Panc1 (cell line): ENCODE results near the gene GPRC5C.
"Not testable (repeated sequence)": the region's sequence is repeated elsewhere in the genome, so short reads cannot be mapped to it uniquely, and the experiment has no call there.

Experiments used
- CTCF ChIP-seq: fragments of 450-650 bp; IDR thresholded peaks from 2 replicates; pipeline ENCODE4 v1.5.1; 2017; ENCODE audit warnings: mild to moderate bottlenecking
- POLR2AphosphoS5 ChIP-seq: IDR thresholded peaks from 2 replicates; pipeline ENCODE4 v1.6.1; 2012; ENCODE audit warnings: mild to moderate bottlenecking, low read depth, low read length, moderate library complexity
- REST ChIP-seq, 2 experiments: IDR thresholded peaks; 2 replicates each; pipeline ENCODE4 v1.6.1; 2011 to 2012; ENCODE audit warnings: low read depth in 2 of 2, control low read depth in 1 of 2, low read length in 1 of 2, mild to moderate bottlenecking in 1 of 2, moderate library complexity in 1 of 2; ENCODE audit not compliant: insufficient read depth in 1 of 2
- SIN3A ChIP-seq: IDR thresholded peaks from 2 replicates; pipeline ENCODE4 v1.6.1; 2012; ENCODE audit warnings: low read depth, mild to moderate bottlenecking, low read length, moderate library complexity, borderline replicate concordance; ENCODE audit not compliant: insufficient read depth
- TCF7L2 ChIP-seq: IDR thresholded peaks from 2 replicates; pipeline ENCODE4 v1.6.1; 2011; ENCODE audit warnings: mild to moderate bottlenecking, low read depth, low read length, inconsistent platforms

- not testable (repeated sequence) for TF ChIP-seq CTCF; POLR2AphosphoS5; SIN3A; REST (IDR thresholded peaks at IDR 0.05; ENCODE audit: insufficient read depth in 1 of 2, low read depth in 2 of 2, low read length in 1 of 2); TCF7L2
These were observed 26.6 kb upstream of the GPRC5C start for GRCh38 chr17:74405311-74405710.
